T follicular helper cell (primary cell): ENCODE data around the gene WDR26.
"Not testable (repeated sequence)": the region's sequence is repeated elsewhere in the genome, so short reads cannot be mapped to it uniquely, and the experiment has no call there.

Source experiments
- DNase-seq: peaks from one replicate; pipeline ENCODE4 v3.0.0-alpha.2; 2020; ENCODE audit warnings: low read depth

Gene WDR26

DNA sequence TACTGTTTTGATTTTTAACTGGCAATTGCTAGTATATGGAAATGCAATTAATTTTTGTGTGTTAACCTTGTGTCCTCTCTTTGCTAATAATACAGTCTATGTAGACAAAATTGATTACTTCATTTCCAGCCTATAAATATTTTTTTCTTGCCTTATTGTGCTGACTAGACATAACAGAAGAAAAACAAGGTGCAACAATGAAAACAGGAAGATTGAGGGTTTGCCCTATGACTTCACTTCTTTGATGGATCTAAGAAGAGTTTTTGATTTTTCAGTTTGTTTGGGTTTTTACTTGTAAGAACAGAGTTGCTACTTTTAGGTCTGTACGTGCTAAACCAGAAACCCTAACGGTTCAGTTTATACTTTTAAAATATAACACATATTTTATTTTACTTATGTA lies 86.5 kb downstream of the WDR26 start:
- DNase-seq: no peak

DNA sequence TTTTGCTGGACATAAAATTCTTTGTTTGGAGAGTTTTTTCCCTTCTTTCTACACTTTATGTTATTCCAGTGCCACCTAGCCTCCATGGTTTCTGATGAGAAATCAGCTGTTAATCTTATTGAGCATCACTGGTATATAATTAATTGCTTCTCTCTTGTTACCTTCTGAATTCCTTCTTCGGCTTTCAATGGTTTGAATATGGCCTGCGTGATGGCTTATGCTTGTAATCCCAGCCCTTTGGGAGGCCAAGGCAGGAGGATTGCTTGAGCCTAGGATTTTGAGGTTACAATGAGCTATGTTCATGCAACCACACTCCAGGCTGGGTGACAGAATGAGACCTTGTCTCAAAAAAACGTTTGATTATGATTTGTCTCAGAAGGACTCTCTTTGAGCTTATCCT lies 90.9 kb downstream of the WDR26 start:
- DNase-seq: no peak

DNA sequence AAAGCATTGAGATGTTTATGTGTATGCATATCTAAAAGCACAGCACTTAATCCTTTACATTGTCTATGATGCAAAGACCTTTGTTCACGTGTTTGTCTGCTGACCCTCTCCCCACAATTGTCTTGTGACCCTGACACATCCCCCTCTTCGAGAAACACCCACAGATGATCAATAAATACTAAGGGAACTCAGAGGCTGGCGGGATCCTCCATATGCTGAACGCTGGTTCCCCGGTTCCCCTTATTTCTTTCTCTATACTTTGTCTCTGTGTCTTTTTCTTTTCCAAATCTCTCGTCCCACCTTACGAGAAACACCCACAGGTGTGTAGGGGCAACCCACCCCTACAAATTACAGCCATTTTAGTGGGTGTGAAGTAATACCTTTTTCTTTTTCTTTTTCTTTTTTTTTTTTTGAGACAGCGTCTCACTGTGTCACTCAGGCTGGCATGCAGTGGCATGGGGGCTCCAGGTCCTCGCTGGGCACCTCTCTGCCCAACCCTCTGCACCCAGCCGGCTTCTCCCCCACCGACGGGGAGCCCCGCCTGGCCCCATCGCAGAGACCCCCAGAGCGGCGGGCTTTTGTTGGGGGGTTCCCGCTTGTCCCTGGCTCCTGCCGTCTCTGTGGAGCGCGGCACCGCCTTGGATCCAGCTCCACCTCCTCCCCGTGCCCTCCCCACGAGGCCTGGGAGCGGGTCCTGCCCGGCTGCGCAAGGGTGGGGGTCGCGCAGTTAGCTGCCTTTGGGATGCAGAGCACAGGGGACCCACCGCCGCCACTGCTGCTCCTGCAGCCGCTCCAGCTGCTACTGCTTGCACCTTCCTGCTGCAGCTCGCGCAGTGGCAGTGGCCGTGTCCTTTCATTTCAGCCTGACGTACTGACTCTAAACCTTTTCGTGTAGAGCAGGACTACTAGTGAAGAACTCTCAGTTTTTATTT lies 93.9 kb downstream of the WDR26 start:
- not testable (repeated sequence) for DNase-seq

DNA sequence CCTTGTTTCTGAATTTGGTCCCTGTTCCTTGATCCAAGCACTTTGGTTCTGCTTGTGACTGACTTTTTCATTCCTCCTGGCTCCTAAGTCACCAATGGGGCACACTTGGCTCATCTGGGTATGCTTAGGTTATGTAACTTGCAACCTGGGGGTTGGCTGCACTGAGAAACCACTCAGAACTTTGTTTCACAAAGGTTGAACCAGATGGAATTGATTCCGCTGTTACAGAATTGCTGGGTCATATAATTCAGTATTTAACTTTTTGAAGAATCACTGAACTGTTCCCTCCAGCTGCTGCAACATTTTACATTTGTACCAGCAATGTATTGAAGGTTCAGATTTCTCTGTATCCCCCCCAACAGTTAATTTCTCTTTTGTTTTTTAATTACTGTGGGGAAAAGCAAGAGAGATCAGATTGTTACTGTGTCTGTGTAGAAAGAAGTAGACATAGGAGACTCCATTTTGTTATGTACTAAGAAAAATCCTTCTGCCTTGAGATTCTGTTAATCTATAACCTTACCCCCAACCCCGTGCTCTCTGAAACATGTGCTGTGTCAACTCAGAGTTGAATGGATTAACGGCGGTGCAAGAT lies 95.1 kb downstream of the WDR26 start:
- DNase-seq: no peak

DNA sequence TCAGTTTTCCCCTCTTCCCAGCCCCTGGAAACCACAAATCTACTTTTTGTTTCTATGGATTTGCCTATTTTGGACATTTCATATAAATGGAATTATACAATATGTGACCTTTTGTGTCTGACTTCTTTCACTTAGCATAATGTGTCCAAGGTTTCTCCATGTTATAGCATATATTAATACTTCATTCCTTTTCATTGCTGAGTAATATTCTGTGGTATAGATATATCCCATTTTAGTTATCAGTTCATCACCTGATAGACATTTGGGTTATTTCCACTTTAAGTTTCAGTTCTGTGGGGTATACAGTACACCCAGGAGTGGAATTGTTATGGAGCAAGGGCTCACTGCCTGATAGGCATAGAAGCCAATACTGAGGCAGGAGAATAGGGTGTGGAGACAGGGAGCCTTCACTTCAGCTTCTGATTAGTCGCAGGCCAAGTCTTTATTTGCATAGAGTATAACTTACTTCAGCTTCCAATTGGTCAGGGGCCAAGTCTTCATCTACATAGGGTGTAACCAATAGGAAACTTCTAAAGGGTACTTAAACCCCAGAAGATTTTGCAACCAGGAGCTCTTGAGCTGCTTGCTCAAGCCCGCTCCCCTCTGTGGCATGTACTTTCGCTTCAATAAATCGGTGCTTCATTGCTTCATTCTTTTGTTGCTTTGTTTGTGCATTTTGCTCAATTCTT lies 96.3 kb downstream of the WDR26 start:
- no peak for DNase-seq
